ENCODE measurements around the gene ERLEC1.
"Not testable (repeated sequence)": the region's sequence is repeated elsewhere in the genome, so short reads cannot be mapped to it uniquely, and the experiment has no call there.

ERLEC1 gene

GRCh38 chr2:53829273-53829979 lies 42.6 kb downstream of the ERLEC1 start:
- no peak for DNase-seq (ENCODE audit: low read depth in 2 of 2)

- not testable (repeated sequence) for DNase-seq (ENCODE audit: low read depth in 2 of 2)
Measured at GRCh38 chr2:53829980-53830290, 43.1 kb downstream of the ERLEC1 start.

GRCh38 chr2:53840580-53840979 lies 53.7 kb downstream of the ERLEC1 start:
- no peak for DNase-seq (ENCODE audit: low read depth in 2 of 2)

- DNase-seq (ENCODE audit: low read depth in 2 of 2): not testable (repeated sequence)
Measured at GRCh38 chr2:53841651-53842050, 54.8 kb downstream of the ERLEC1 start.

- no peak for DNase-seq (ENCODE audit: low read depth in 2 of 2)
Measured at GRCh38 chr2:53842891-53843290, 56.0 kb downstream of the ERLEC1 start.

- no peak for DNase-seq (ENCODE audit: low read depth in 2 of 2)
Measured at GRCh38 chr2:53843595-53843994, 56.8 kb downstream of the ERLEC1 start.

GRCh38 chr2:53848062-53848461 lies 61.2 kb downstream of the ERLEC1 start:
- no peak for DNase-seq (ENCODE audit: low read depth in 2 of 2)

GRCh38 chr2:53851052-53851757 lies 64.4 kb downstream of the ERLEC1 start:
- DNase-seq (ENCODE audit: low read depth in 2 of 2): not testable (repeated sequence)

- DNase-seq (ENCODE audit: low read depth in 2 of 2): no peak
Measured at GRCh38 chr2:53852532-53852931, 65.7 kb downstream of the ERLEC1 start.

- no peak for DNase-seq (ENCODE audit: low read depth in 2 of 2)
Measured at GRCh38 chr2:53854678-53855077, 67.8 kb downstream of the ERLEC1 start.

GRCh38 chr2:53856272-53856671 lies 69.4 kb downstream of the ERLEC1 start:
- DNase-seq (ENCODE audit: low read depth in 2 of 2): no peak

GRCh38 chr2:53859206-53860181 lies 72.7 kb downstream of the ERLEC1 start, which contains the start of gene GPR75:
GPR75 (minus strand) TSS chr2:53859967; CDS start chr2:53854756, 5,211 bp downstream.
- no peak for DNase-seq (ENCODE audit: low read depth in 2 of 2)

GRCh38 chr2:53861824-53862223 lies 75.0 kb downstream of the ERLEC1 start:
- DNase-seq (ENCODE audit: low read depth in 2 of 2): no peak

GRCh38 chr2:53863538-53864227 lies 76.8 kb downstream of the ERLEC1 start:
- no peak for DNase-seq (ENCODE audit: low read depth in 2 of 2)

- no peak for DNase-seq (ENCODE audit: low read depth in 2 of 2)
Measured at GRCh38 chr2:53865264-53865663, 78.4 kb downstream of the ERLEC1 start.

- no peak for DNase-seq (ENCODE audit: low read depth in 2 of 2)
Measured at GRCh38 chr2:53865962-53866361, 79.1 kb downstream of the ERLEC1 start.

GRCh38 chr2:53867169-53867568 lies 80.3 kb downstream of the ERLEC1 start:
- DNase-seq (ENCODE audit: low read depth in 2 of 2): no peak

GRCh38 chr2:53867773-53868172 lies 80.9 kb downstream of the ERLEC1 start:
- DNase-seq (ENCODE audit: low read depth in 2 of 2): no peak

All from stimulated activated CD8-positive, alpha-beta memory T cell treated with anti-CD3 and anti-CD28 coated beads, Interleukin-15, amount 100 ng/mL, for 48 hours (primary cell).